Esophagus muscularis mucosa (tissue), 3 donors: ENCODE results near the gene KANK2.

Source experiments
- POLR2A ChIP-seq: fragments of 450-650 bp; IDR thresholded peaks from one replicate; pipeline ENCODE4 v1.6.1; 2017; ENCODE audit warnings: antibody characterized with exemption, moderate library complexity, mild to moderate bottlenecking, low read depth
- POLR2AphosphoS5 ChIP-seq, 2 donors: sonication (generic); formaldehyde crosslinking; IDR thresholded peaks; one replicate each; pipeline ENCODE4 v1.6.1; 2017; ENCODE audit warnings: antibody characterized with exemption in 2 of 2
- TF ChIP-seq, protein P1 (sequence below), 3 experiments: fragments of 200-600 bp in 2 of 3; fragments of 450-650 bp in 1 of 3; sonication (generic) in 2 of 3; IDR thresholded peaks; one replicate each; pipeline ENCODE4 v1.5.1; 2017 to 2019; ENCODE audit warnings: antibody characterized with exemption in 3 of 3, mild to moderate bottlenecking in 2 of 3, moderate library complexity in 1 of 3

DNA sequence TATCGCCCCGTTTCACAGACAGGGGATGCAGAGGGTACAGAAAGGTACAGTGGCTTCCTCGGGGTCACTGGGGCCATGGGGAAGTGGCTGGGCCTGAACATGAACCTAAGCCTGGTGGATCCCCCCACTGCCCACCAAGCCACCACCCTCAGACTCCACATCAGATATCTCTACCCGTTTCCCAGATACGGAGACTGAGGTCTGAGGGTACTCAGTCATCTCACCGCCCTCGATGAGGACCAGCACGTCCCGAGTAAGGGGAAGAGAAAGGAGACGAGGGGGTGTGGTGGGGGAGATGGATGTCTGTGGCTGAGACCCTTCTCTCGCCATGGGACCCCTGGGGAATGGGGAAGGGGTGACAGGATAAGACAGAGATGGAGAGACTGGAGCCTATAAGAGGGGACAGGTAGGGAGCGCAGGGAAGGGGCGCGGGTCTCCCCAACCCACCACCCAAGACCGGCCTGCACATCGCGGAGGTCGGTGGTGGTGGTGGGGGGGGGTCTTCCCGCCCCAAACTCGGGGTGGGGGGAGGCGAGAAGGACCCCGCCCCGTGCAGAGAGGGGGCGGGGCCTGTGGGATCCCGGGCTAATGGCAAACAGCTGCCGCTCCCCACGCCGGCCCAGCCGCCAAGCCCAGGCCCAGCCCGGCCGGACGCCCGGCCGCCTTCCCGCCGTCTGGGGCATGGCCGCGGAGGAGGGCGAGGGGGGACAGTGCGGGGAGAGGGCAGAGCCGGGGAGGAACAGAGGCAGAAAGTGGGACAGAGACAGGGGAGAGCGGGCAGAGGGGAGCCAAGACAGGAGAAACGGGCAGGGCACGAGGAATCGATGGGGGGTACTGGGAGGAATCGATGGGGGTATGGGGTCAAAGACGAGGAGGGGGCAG, 698 bp downstream of the KANK2 start:
- TF ChIP-seq, protein P1, sequence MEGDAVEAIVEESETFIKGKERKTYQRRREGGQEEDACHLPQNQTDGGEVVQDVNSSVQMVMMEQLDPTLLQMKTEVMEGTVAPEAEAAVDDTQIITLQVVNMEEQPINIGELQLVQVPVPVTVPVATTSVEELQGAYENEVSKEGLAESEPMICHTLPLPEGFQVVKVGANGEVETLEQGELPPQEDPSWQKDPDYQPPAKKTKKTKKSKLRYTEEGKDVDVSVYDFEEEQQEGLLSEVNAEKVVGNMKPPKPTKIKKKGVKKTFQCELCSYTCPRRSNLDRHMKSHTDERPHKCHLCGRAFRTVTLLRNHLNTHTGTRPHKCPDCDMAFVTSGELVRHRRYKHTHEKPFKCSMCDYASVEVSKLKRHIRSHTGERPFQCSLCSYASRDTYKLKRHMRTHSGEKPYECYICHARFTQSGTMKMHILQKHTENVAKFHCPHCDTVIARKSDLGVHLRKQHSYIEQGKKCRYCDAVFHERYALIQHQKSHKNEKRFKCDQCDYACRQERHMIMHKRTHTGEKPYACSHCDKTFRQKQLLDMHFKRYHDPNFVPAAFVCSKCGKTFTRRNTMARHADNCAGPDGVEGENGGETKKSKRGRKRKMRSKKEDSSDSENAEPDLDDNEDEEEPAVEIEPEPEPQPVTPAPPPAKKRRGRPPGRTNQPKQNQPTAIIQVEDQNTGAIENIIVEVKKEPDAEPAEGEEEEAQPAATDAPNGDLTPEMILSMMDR (IDR thresholded peaks at IDR 0.05) = no peak
- no peak for TF ChIP-seq POLR2AphosphoS5 (IDR thresholded peaks at IDR 0.05)
- TF ChIP-seq POLR2A = no peak
